ENCODE data around the gene SHOC2. TPM values are rescaled to one million over a fixed set of nuclear protein-coding genes. Genes with fewer than 3 reads are reported as not detected.
A peak's percentile ranks its signal among the peaks of the same experiment; 100 is the strongest.
"Not testable (repeated sequence)": the region's sequence is repeated elsewhere in the genome, so short reads cannot be mapped to it uniquely, and the experiment has no call there.

The SHOC2 gene
- total RNA-seq, 1 experiment from 2014 or later: 24.6 TPM

DNA sequence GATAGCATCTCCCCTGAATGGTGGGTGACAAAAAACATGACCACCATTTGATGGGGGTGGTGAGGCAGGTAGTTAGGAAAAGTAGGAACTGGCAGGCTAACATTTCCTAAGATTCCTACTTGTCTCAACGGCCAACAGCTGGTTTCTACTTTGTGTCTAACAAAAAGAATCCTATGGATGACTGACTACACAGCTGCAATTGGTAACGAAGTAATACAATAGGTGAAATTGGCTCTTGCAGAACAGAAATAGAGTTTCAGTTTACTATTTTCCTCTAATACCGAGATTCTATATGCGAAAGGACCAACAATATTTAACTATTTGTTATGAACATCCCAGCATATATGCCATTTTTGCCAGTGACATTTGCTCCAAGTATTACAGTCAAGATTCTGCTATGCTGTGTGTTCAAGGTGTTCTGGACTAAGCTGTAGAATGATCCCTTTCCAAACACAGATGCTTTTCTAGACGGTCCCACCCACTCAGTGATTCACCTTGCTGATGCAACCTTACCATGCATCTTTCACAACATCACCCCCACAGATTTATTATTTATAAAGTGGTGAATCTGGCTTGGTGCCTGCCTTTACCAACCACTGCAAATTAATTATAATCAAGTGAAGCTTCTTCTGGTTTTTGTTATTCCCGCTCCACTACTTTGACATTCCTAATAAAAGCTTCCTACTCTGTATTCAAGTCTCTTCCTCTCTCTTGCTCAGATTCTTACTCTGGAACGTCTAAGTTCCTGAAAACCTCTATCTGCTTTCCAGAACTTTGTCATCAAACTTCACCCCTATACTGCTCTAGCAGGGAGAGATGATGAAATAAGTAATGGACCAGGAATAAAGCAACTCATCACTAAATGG, 17.2 kb upstream of the SHOC2 start:
- peak; percentile 44 for DNase-seq (ENCODE audit: low read depth)

DNA sequence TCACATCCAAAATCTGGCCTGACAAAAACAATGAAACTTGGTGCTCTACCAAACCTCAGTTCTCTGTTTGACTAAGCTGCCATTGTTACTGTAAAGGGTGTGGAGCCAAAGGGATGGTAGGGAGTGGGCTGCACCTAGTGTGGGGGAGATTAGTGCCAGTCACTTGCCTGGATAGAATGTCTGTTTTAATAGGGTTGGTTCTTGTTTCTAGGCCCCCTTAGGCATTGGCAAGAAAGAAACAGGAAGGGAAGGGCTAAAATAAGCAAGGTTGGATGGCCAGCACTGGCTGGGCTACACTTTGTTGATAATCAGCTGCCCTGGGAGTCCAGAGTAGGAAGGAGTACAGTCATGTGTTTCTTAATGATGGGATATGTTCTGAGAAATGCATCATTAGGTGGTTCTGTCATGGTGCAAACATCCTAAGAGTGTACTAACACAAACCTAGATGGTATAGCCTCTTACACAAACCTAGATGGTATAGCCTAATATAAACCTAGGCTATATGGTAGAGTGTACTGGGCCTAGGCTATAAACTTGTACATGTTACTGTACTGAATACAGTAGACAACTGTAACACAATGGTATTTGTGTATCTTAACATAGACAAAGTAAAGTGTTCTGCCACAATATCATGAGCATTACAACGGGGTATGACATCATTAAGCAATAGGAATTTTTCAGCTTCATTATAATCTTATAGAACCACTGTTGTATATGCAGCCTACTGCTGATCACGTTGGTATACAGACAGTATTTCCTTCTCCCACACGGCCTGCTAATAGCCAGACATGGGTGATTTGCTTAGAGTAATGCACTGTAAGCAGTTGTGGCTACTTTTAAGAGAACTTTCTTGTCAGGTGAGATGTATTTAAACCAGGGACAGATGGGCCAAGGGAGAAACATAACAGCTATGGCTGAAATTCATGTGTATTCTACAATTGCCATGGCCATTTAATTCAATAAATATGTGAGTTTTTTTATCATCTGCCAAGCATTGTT, 15.8 kb upstream of the SHOC2 start:
- DNase-seq (ENCODE audit: low read depth): no peak

DNA sequence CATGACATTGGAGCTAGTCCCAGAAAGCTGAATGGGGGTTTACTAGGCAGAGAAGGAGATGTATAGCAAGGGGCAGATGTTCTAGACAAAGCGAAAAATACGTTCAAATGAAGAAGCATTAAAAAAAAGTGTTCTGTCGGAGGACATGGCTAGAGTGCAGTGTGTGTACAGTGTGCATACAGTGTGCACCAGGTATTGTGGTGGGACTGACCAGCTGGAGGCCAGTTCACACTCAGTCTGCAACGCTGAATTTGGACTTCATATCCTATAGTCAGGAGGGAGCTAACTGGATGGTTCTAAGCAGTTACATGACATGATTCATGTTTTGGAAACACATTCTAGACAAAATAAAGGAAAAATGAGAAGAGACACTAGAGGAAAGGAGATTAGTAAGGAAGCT, 9.3 kb upstream of the SHOC2 start:
- no peak for DNase-seq (ENCODE audit: low read depth)

DNA sequence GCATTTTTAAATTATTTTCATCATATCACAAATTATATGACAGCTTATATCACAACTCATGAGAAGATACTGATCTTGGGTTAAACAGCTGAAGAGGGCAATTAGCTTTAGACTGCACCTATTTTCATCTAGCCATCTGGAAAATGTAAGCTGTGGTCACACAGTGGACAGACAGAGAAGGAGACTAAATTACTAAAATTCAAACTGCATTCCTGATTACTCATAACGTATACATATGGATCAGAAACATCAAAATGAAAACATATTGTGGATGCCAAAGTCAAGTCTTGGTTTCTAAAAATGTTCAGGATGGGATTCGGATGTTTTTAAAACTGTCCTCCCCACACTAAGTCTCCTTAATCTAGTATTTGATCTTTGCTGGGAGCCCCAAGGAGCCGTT, 7.0 kb upstream of the SHOC2 start:
- DNase-seq (ENCODE audit: low read depth): peak; percentile 26

DNA sequence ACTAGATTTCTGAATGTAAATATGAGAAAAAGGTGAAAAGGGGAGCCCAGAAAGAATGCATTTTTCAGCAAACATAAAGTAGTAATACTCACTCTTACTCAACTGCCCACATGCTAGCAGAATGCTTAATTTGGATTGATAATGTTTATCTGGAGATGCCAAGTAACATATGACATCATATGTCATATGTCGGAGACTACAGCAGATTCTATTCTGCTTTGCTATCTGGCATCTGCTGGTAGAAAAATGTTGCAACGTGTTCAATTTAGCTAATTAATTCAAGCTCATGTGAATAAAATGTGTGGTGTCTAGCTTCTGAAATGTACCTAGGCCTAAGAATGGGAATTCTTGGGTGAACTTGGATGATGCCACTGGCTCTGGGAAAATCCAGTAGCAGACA, 5.0 kb upstream of the SHOC2 start:
- DNase-seq (ENCODE audit: low read depth): no peak

DNA sequence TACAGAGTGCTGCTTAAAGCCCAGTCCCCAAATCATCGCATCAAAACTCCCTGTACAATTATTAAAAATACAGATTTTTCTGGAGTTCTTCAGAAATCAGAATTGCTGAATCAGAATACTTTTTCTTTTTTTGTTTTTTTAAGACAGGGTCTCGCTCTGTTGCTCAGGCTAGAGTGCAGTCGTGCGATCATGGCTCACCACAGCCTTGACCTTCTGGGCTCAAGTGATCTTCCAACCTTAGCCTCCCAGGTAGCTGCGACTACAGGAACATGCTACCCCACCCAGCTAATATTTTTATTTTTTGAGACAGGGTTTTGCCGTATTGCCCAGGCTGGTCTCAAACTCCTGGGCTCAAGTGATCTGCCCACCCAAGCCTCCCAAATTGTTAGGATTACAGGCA, 4.4 kb upstream of the SHOC2 start:
- DNase-seq (ENCODE audit: low read depth): no peak

DNA sequence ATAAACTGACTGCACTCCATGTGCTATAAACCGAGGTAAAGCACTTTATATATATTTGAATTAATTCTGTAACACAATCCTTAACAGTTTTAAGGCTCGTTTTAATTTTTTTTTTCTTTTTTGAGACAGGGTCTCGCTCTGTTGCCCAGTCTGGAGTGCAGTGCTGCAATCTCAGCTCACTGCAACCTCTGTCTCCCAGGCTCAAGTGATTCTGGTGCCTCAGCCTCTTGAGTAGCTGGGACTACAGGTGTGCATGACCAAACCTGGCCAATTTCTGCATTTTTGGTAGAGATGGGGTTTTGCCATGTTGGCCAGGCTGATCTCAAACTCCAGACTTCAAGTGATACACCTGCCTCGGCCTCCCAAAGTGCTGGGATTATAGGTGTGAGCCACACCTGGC, 3.8 kb upstream of the SHOC2 start:
- not testable (repeated sequence) for DNase-seq (ENCODE audit: low read depth)

DNA sequence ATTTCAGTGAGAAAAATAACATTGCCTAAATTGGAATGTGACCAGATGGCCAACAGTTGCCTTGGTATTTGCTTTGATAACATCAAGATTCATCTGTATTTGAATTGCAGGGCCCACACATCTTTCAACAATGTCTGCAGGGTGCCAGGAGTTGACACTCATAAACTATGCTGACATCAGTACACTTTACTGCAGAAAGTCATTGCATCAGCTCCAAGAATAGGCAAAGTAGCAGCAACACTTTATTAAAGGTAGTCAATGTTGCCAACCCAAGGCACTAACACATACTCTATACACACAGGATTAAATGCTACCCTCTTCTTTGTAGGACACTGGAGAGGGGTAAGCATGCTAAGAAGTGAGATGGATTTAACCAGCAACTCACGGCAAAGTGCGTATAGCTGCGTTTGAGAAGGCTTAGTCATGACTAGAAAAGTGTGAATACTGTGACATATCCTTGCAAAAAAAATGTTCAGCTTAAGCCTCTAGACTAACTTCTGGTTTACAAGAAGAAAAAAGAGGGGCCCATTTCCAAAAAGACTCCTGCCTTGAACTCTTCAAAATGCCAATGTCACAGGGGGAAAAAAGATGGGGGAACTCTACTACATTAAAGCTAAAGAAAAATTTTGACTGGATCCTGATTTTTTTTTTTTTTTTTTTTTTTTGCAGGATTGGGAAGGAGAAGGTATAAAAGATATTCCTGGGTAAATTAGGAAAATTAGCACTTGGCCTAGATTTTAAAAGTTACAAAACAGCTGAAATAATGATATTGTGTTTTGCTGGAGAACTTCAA, 2.7 kb upstream of the SHOC2 start:
- DNase-seq (ENCODE audit: low read depth): peak; percentile 67

DNA sequence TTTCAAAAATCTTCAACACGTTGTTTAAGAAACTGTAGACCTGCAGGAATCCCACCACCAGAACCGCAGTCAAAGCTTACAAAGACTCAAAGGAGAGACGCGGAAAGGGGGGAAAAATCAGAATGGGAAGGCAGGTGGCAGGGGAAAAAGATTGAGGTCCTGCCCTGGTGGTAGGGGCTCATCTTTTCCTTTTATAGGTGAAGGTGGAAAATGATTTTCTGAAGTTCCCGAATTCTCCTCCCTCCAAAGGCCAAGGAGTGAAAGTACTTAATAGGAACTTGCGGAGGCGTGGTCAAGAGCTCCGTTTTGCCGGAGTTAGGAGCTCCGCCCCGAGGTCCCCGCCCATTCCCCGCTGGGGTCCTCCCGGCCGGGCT, 1.1 kb upstream of the SHOC2 start:
- DNase-seq (ENCODE audit: low read depth): peak; percentile 95

DNA sequence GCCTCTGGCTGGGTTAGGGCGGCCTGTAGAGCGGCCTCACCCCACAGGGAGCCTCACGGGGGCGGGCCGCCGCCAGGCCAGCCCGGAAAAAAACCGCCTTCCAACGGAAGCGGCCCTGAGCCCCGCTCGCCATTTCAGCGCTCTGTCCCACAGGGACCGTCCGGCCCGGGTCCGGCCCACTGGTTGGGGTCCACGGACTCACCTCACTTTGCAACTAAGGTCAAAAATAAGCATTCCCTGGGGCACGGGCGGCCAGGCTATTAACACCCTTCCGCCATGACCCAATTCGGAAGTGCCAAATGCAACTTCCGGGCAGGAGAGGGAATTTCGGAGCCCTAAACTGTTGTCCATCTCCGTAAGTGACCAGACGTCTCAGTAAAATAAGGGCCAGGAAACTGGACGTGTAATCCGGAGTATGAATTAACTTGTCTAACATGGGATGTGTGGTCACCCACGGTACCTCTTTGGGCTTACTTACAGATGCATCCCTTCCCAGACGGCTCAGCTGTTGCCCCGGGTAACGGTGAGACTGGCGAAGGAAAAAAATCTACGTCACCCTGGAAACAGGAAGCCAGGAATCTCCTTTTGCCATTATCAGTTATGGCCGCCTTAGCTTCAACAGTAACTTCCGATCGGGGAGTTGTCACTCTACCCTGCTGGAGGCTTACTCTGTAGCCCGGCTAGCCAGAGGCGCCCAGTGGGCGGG, 608 bp upstream of the SHOC2 start, which contains the start of gene BBIP1:
Gene BBIP1 (minus strand): TSS at position 538 of the 706 bp plus-strand sequence. CDS start 1,023 bp downstream, outside the sequence.
- peak; percentile 100 for DNase-seq (ENCODE audit: low read depth)

DNA sequence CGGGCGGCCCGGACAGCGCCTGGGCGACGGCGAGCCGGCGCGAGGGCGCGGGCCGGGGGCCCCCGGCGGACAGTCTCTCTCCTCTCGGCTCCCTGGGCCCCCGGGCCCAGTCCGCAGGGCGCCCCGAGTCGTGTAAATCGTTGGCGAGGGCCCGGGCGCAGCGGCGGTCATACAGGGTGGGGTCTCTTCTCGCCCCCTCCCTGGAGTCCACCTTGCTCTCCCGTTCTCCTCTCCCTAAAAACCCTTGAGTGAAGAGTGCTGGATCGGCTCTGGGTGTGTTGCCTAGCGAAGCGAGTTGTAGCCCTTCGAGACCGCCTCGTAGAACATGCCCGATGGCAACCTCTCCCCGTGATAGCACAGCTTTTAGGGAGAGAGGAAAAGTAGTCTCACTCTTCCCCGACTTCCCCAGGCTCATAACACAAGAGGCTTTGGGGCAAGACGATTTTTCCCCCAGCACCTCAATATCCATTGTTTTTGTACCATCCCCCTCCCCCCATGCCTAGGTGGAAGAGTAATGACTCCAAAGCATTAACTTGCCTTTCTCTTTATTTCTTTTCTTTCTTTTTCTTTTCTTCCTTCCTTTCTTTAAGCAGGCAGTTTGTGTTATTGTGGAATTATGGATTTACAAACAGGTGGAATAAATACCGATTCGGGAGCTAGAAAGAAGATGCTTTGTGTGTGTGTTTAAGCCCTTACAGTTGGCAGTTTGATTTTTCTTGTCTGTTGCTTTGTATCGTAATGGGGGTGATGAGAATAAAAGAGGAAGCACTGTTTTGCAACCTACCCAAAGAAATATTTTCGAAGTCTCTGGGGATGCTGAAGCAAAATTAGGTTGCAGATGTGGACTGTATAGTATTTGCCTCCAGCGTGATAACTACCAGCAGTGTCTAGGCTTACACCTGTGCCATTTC, 822 bp downstream of the SHOC2 start:
- peak; percentile 51 for DNase-seq (ENCODE audit: low read depth)

DNA sequence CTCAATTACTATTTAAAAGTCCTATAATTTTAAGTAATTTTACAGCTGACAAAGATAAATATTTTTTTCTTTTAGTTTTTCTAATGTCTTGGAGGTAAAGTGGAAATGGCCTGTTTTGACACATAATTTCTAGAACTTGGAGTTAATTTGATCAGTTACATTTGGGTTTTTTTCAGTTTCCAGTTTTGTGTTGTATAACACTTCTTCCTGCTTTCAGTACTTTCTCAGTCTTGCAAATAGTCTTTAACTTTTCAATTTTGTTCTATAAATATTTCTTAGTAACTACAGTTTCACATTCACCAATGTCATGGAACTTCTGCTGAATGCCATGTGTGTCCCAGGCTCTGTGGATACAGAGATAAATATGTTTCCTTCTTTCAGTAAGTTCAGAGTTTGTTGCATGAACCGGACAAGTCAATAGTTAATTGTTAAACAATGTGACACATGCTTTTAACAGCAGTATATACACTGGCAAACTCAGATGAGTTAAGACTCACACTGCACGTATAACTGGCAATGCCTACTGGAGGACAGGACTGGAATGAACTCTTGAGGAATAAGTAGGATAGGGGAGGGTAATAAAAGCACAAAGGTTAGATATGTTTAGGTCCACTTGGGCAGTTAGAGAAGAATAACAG, 4.6 kb downstream of the SHOC2 start:
- no peak for DNase-seq (ENCODE audit: low read depth)

DNA sequence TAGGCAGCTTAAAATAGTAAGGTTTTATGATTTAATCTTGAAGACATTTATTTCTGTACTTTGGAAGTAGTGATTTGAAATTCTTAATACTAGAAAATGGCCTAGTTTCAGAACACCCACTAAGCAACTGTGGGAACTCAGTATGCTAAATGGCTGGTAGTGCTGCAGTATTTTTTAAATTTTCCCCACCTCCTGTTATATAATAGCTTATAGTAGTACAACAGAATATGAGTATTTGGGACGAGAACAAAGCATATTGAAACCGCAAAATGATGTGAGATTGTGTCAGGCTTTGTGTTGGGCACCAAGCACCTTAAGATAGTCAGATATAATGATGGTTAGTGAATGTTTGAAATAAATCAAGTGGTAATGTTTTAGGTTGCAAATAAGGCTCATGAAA, 8.1 kb downstream of the SHOC2 start:
- DNase-seq (ENCODE audit: low read depth): no peak

DNA sequence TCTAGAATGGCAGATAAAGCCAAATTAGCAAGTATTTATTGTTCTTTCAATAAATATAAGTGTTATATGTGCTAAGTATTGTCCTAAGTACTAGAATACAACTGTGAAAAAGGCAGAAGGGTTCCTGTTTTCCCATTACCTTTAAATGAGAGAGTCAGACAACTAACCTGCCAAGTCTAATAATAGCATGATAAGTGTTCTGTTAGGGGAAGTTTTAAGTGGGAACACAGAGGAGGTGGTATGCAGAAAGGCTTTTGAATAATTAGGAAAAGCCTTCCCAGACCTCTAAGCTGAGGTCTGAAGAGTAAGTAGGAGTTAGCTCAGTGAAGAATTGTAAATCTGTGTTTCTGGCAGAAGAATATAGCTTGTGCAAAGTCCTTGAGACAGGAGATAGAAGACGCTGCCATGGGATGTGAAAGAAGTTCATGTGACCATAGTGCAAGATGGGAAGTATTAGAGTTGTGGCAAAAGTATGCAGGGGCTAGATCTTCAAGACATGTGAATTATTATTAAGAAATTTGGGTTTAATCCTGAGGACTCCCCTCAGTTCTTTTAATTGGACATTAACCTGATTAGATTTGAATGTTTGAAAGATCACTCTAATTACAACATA, 12.5 kb downstream of the SHOC2 start:
- no peak for DNase-seq (ENCODE audit: low read depth)

DNA sequence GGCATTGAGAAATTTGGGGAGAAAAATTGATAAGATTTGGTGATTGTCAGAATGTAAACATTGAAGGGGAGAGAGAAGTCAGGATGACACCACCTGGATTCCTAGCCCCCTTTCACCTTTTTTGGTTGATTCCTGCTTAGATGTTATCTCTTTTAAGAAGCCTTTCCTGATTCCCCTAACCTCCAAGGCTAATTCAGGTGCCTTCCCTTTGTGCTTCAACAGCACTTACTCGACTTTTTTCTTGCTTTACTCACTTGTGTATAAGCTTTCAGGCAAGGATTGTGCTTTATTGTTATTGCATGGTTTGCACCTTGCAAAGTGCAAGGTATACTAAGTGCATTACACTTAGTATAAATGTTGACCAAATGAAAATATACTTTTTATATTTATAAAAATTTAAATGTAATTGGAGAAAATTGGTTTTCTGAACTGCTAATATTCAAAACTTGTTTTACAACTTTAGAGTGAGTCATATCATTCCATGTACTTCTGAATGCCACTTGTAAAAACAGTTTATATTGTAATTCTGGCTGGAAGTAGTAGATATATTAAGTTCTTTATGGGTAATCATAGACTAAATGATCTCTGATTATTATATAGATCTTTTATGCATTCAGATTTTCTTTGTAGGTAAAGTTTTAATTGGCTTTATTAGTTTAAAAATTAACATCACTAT, 13.2 kb downstream of the SHOC2 start:
- DNase-seq (ENCODE audit: low read depth): no peak

DNA sequence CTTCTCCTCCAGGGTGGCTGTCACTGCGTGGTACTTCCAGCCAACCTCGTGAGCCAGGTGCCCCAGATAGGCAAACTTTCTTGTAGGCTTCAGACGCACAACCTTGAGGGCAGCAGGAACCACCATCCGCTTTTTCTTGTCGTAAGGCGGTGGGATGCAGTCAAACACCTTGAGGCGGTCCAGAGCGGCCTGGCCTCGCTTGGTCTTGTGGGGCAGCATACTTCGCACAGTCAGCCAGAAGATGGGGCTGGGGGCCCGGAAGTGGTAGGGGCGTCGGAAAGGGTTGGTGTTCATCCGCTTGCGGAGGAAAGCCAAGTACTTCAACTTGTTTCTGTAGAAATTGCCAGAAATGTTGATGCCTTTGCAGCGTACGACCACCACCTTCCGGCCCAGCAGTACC, 17.4 kb downstream of the SHOC2 start:
- DNase-seq (ENCODE audit: low read depth): no peak

DNA sequence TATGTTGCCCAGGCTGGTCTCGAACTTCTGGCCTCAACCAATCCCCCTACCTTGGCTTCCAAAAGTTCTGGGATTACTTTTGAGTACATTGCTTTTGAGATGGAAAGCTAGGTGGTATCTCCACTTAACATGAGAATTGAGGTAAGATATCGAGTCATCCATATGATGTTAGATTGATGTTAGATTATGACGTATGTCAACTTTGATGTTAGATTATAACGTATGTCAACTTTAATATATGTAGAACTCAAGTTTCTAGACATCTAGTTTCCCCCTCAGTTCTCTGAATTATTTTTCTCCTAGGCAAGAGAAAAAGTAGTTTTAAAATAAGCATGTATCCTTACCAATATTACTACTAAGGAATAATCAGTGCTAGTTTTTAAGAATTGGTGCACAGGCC, 20.0 kb downstream of the SHOC2 start:
- no peak for DNase-seq (ENCODE audit: low read depth)

DNA sequence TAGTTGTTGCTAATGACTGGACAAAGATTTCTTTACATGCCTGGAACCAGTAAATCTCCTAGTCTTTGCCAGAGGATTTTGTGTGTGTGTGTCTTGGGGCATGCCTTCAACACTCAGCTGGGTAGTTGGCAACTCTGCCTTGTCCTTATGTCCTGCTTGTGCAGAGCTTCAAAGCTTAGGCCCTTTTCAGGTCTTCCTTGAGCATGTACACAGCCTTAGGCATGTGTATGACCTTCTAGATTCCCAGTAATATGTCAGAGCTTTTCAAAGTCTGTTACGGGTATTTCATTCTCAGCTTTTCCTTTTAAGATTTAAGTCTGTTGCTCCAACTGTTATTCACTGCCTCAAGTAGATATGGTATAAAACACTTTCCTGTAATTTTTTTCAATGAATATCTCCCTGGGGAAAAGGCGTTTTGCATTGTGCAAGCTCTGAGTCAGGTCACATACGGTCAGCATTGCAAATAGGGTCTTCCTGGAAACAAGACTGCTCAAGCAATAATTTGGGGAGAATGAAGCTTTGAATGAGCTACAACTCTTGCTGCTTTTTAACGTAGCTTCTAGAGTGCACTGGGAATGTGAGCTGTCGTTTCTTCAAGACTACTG, 25.5 kb downstream of the SHOC2 start:
- DNase-seq (ENCODE audit: low read depth): no peak
